Mesenchymal stem cell (in vitro differentiated cells and primary cell): ENCODE measurements around the gene EXOC6.

Source experiments
- DNase-seq: peaks from one replicate; pipeline ENCODE4 v3.0.0-alpha.2; 2013
- H2AFZ ChIP-seq: one replicate; pipeline ENCODE4 v1.6.1; 2013; ENCODE audit warnings: low read depth, mild to moderate bottlenecking, control low read depth, inconsistent platforms, low read length, moderate library complexity
- H2AK5ac ChIP-seq: 2 replicates; pipeline ENCODE4 v1.6.1; 2013; ENCODE audit warnings: low read length, moderate library complexity, mild to moderate bottlenecking, inconsistent platforms; ENCODE audit not compliant: severe bottlenecking
- H2BK120ac ChIP-seq: one replicate; pipeline ENCODE4 v1.6.1; 2013; ENCODE audit warnings: low read depth, mild to moderate bottlenecking, inconsistent platforms, low read length, moderate library complexity
- H2BK12ac ChIP-seq, 2 experiments: one replicate each; pipeline ENCODE4 v1.6.1; 2013; ENCODE audit warnings: inconsistent platforms in 2 of 2, low read length in 2 of 2, mild to moderate bottlenecking in 2 of 2, moderate library complexity in 2 of 2, control low read depth in 1 of 2
- H2BK15ac ChIP-seq: one replicate; pipeline ENCODE4 v1.6.1; 2013; ENCODE audit warnings: mild to moderate bottlenecking, low read depth, inconsistent platforms; ENCODE audit not compliant: poor library complexity, severe bottlenecking
- H2BK5ac ChIP-seq: 2 replicates; pipeline ENCODE4 v1.6.1; 2013; ENCODE audit warnings: low read depth, mild to moderate bottlenecking, low read length, control low read depth, inconsistent platforms; ENCODE audit not compliant: poor library complexity, severe bottlenecking
- H3K14ac ChIP-seq, 2 experiments: one replicate each; pipeline ENCODE4 v1.6.1; 2013; ENCODE audit warnings: inconsistent platforms in 2 of 2, low read length in 2 of 2, control low read depth in 1 of 2, mild to moderate bottlenecking in 1 of 2, moderate library complexity in 1 of 2
- H3K18ac ChIP-seq, 2 experiments: one replicate each; pipeline ENCODE4 v1.6.1; 2013; ENCODE audit warnings: inconsistent platforms in 2 of 2, low read length in 2 of 2, control low read depth in 1 of 2, low read depth in 1 of 2, mild to moderate bottlenecking in 1 of 2
- H3K23ac ChIP-seq, 2 experiments: one replicate each; pipeline ENCODE4 v1.6.1; 2013; ENCODE audit warnings: inconsistent platforms in 2 of 2, low read length in 2 of 2, mild to moderate bottlenecking in 2 of 2, moderate library complexity in 2 of 2, control low read depth in 1 of 2
- H3K27ac ChIP-seq: 2 replicates; pipeline ENCODE4 v1.5.1; 2013; ENCODE audit warnings: mild to moderate bottlenecking, moderate library complexity, low read length, control low read depth, inconsistent platforms; ENCODE audit not compliant: poor library complexity, severe bottlenecking
- H3K27me3 ChIP-seq, 2 experiments: 2 replicates each; pipeline versions ENCODE4 v1.6.1 to v1.7.0; 2013; ENCODE audit warnings: low read length in 2 of 2, mild to moderate bottlenecking in 2 of 2, moderate library complexity in 2 of 2, control low read depth in 1 of 2, inconsistent platforms in 1 of 2; ENCODE audit not compliant: control insufficient read depth in 1 of 2, insufficient read depth in 1 of 2
- H3K36me3 ChIP-seq, 2 experiments: 2 replicates each; pipeline versions ENCODE4 v1.6.1 to v1.7.0; 2013; ENCODE audit warnings: low read length in 2 of 2, control low read depth in 1 of 2, inconsistent platforms in 1 of 2, low read depth in 1 of 2, mild to moderate bottlenecking in 1 of 2; ENCODE audit not compliant: insufficient read depth in 2 of 2, control insufficient read depth in 1 of 2
- H3K4ac ChIP-seq, 2 experiments: one replicate each; pipeline ENCODE4 v1.6.1; 2013; ENCODE audit warnings: inconsistent platforms in 2 of 2, low read length in 2 of 2, mild to moderate bottlenecking in 2 of 2, moderate library complexity in 2 of 2, control low read depth in 1 of 2, low read depth in 1 of 2
- H3K4me1 ChIP-seq: 2 replicates; pipeline ENCODE4 v1.6.1; 2013; ENCODE audit warnings: low read depth, low read length, control low read depth; ENCODE audit not compliant: control insufficient read depth, insufficient read depth
- H3K4me2 ChIP-seq: 2 replicates; pipeline ENCODE4 v1.6.1; 2013; ENCODE audit warnings: low read length, mild to moderate bottlenecking, inconsistent platforms; ENCODE audit not compliant: poor library complexity, severe bottlenecking
- H3K4me3 ChIP-seq, 2 experiments: 2 replicates each; pipeline versions ENCODE4 v1.5.1 to v1.7.0; 2013; ENCODE audit warnings: low read length in 2 of 2, mild to moderate bottlenecking in 2 of 2, control low read depth in 1 of 2, low read depth in 1 of 2; ENCODE audit not compliant: insufficient read depth in 1 of 2
- H3K79me1 ChIP-seq: replicated peaks from 2 replicates; pipeline ENCODE4 v1.6.1; 2013; ENCODE audit warnings: mild to moderate bottlenecking, control low read depth, low read length, inconsistent platforms; ENCODE audit not compliant: poor library complexity, severe bottlenecking
- H3K9ac ChIP-seq: 2 replicates; pipeline ENCODE4 v1.7.0; 2013; ENCODE audit warnings: mild to moderate bottlenecking, low read length, moderate library complexity
- H3K9me3 ChIP-seq: 2 replicates; pipeline ENCODE4 v1.7.0; 2013; ENCODE audit warnings: mild to moderate bottlenecking, low read length; ENCODE audit not compliant: control insufficient read depth
- H4K8ac ChIP-seq: one replicate; pipeline ENCODE4 v1.6.1; 2013; ENCODE audit warnings: inconsistent platforms, mild to moderate bottlenecking, low read length, moderate library complexity
- H4K91ac ChIP-seq: one replicate; pipeline ENCODE4 v1.6.1; 2013; ENCODE audit warnings: mild to moderate bottlenecking, low read length, inconsistent platforms
- WGBS: methylation state at CpG from one replicate; pipeline ENCODE4 v1.1.7; 2013; ENCODE audit warnings: mixed read lengths; 5-methylcytosine and 5-hydroxymethylcytosine counted together

The EXOC6 gene

GRCh38 chr10:92995509-92995908 lies 147.2 kb downstream of the EXOC6 start:
- Histone ChIP-seq H3K14ac (no peak overlapping the region), H3K27me3 (no peaks in the 10 kb centered on the region), H2BK5ac (no peak overlapping the region), H2AK5ac (no peak overlapping the region), H3K23ac (no peak overlapping the region), H3K18ac (no peak overlapping the region), H2AFZ (no peak overlapping the region), H4K8ac (no peak overlapping the region), H2BK120ac (no peak overlapping the region), H3K4me1 (no peaks in the 10 kb centered on the region), H4K91ac (no peak overlapping the region), H3K4ac (no peak overlapping the region), H3K4me2 (no peak overlapping the region), H3K79me1 (no peaks in the 10 kb centered on the region), H2BK12ac (no peak overlapping the region), H3K4me3 (no peak overlapping the region), H3K27ac (no peak overlapping the region), H2BK15ac (no peak overlapping the region), H3K9me3 (no peaks in the 10 kb centered on the region), H3K36me3 (no peaks in the 10 kb centered on the region), H3K9ac (no peak overlapping the region)
- no CpG with 5 or more reads among the region's 3 CpGs for WGBS
- no peak for DNase-seq

GRCh38 chr10:92997620-92998019 lies 149.3 kb downstream of the EXOC6 start:
- H3K9me3 ChIP-seq = no peaks in the 10 kb centered on the region
- H3K9ac ChIP-seq = no peak overlapping the region
- no peak overlapping the region for H4K91ac ChIP-seq
- H3K4me1 ChIP-seq = no peaks in the 10 kb centered on the region
- no peaks in the 10 kb centered on the region for H3K79me1 ChIP-seq
- H2BK12ac ChIP-seq = no peak overlapping the region
- no peaks in the 10 kb centered on the region for H3K27me3 ChIP-seq
- H2AK5ac ChIP-seq = no peak overlapping the region
- peak; percentile 7 for DNase-seq
- H3K36me3 ChIP-seq = no peaks in the 10 kb centered on the region
- no peak overlapping the region for H2BK5ac ChIP-seq
- H3K14ac ChIP-seq = no peak overlapping the region
- no peak overlapping the region for H3K4me3 ChIP-seq
- no peak overlapping the region for H3K4me2 ChIP-seq
- no peak overlapping the region for H2AFZ ChIP-seq
- H3K23ac ChIP-seq = no peak overlapping the region
- H3K18ac ChIP-seq = no peak overlapping the region
- no peak overlapping the region for H2BK15ac ChIP-seq
- H3K27ac ChIP-seq = no peak overlapping the region
- H3K4ac ChIP-seq = no peak overlapping the region
- no peak overlapping the region for H2BK120ac ChIP-seq
- H4K8ac ChIP-seq = no peak overlapping the region

GRCh38 chr10:92999191-92999590 lies 150.9 kb downstream of the EXOC6 start:
- Histone ChIP-seq H2AK5ac (no peak overlapping the region), H2BK5ac (no peak overlapping the region), H3K4me2 (no peak overlapping the region), H2BK12ac (no peak overlapping the region), H3K4me3 (no peak overlapping the region), H3K36me3 (no peaks in the 10 kb centered on the region), H3K4me1 (no peaks in the 10 kb centered on the region), H3K27ac (no peak overlapping the region), H3K23ac (no peak overlapping the region), H2BK120ac (no peak overlapping the region), H3K14ac (no peak overlapping the region), H4K91ac (no peak overlapping the region), H2AFZ (no peak overlapping the region), H4K8ac (no peak overlapping the region), H3K18ac (no peak overlapping the region), H3K79me1 (no peaks in the 10 kb centered on the region), H3K9ac (no peak overlapping the region), H2BK15ac (no peak overlapping the region), H3K27me3 (no peaks in the 10 kb centered on the region), H3K4ac (no peak overlapping the region), H3K9me3 (no peaks in the 10 kb centered on the region)
- no CpG with 5 or more reads among the region's 2 CpGs for WGBS
- no peak for DNase-seq

- Histone ChIP-seq H3K9ac (no peak overlapping the region), H3K4ac (no peak overlapping the region), H3K79me1 (no peaks in the 10 kb centered on the region), H2BK120ac (no peak overlapping the region), H3K4me1 (no peaks in the 10 kb centered on the region), H2BK12ac (no peak overlapping the region), H2AK5ac (no peak overlapping the region), H3K4me2 (no peak overlapping the region), H2BK5ac (no peak overlapping the region), H3K18ac (no peak overlapping the region), H3K9me3 (no peaks in the 10 kb centered on the region), H3K27ac (no peak overlapping the region), H2AFZ (no peak overlapping the region), H3K14ac (no peak overlapping the region), H3K27me3 (no peaks in the 10 kb centered on the region), H4K91ac (no peak overlapping the region), H3K36me3 (no peaks in the 10 kb centered on the region), H3K23ac (no peak overlapping the region), H3K4me3 (no peak overlapping the region), H4K8ac (no peak overlapping the region), H2BK15ac (no peak overlapping the region)
- peak; percentile 63 for DNase-seq
- WGBS = 0% methylated on average over 1 of the region's 3 CpGs
Measured at GRCh38 chr10:93006435-93007039, 158.2 kb downstream of the EXOC6 start.
